Endothelial cell of umbilical vein (primary cell): ENCODE results near the gene ADARB1. TPM values are rescaled to one million over a fixed set of nuclear protein-coding genes. Genes with fewer than 3 reads are reported as not detected.

ENCODE experiments used
- BruUV-seq: library from RNA; stranded (reverse); fragments of 400-500 nt; replicated peaks from 2 replicates; lab custom pipeline; 2021; lab: Mats Ljungman, UMichigan
- CTCF ChIA-PET: fragments of 300-600, 350-600 bp; sonication (Branson Sonifier 250); formaldehyde crosslinking; loops from one replicate; lab custom pipeline; 2021; ENCODE audit warnings: antibody characterized with exemption, inconsistent platforms; lab: Charles Lee
- POLR2A ChIA-PET: fragments of 300-600, 350-600 bp; sonication (Branson Sonifier 250); formaldehyde crosslinking; loops from one replicate; lab custom pipeline; 2021; ENCODE audit warnings: antibody characterized with exemption, inconsistent platforms; lab: Charles Lee
- DNase-seq: peaks from one replicate; pipeline ENCODE4 v3.0.0-alpha.2; 2011; ENCODE audit warnings: low read depth, low spot score
- FAIRE-seq: peaks from 2 replicates; lab custom pipeline; 2011; peaks lifted over from hg19 to GRCh38; lab: Jason Lieb, UNC
- H2AFZ ChIP-seq: 2 replicates; pipeline ENCODE4 v1.6.0; 2012; ENCODE audit warnings: low read depth, low read length, control low read depth, inconsistent platforms
- H3K27ac ChIP-seq: 2 replicates; pipeline ENCODE4 v1.5.1; 2011; ENCODE audit warnings: low read depth, mild to moderate bottlenecking, control low read depth, low read length, moderate library complexity; ENCODE audit not compliant: insufficient read depth
- H3K27me3 ChIP-seq, 2 experiments: 2 replicates each; pipeline versions ENCODE4 v1.6.0 to v1.6.1; 2011; ENCODE audit warnings: low read length in 2 of 2, mixed read lengths in 1 of 2; ENCODE audit not compliant: control insufficient read depth in 2 of 2, insufficient read depth in 2 of 2
- H3K36me3 ChIP-seq, 2 experiments: 2 replicates in 1 of 2; 3 replicates in 1 of 2; pipeline ENCODE4 v1.5.1; 2011; ENCODE audit warnings: low read length in 2 of 2, mild to moderate bottlenecking in 1 of 2, moderate library complexity in 1 of 2; ENCODE audit not compliant: control insufficient read depth in 2 of 2, insufficient read depth in 2 of 2; ENCODE audit errors: extremely low read depth in 1 of 2
- H3K4me1 ChIP-seq: 3 replicates; pipeline ENCODE4 v1.5.1; 2011; ENCODE audit warnings: mild to moderate bottlenecking, low read length; ENCODE audit not compliant: control insufficient read depth, insufficient read depth; ENCODE audit errors: extremely low read depth
- H3K4me2 ChIP-seq: 2 replicates; pipeline ENCODE4 v1.6.1; 2011; ENCODE audit warnings: low read length, control low read depth, mixed read lengths; ENCODE audit not compliant: insufficient read depth
- H3K4me3 ChIP-seq, 3 experiments: fragments of 200-600 bp in 1 of 3; sonication (generic), shearing (Covaris generic) in 1 of 3; replicated peaks in 1 of 3; 2 replicates each; pipeline ENCODE4 v1.5.1; 2011 to 2016; ENCODE audit warnings: control low read depth in 3 of 3, low read length in 3 of 3, mild to moderate bottlenecking in 2 of 3, inconsistent platforms in 1 of 3, low read depth in 1 of 3, moderate library complexity in 1 of 3; ENCODE audit not compliant: insufficient read depth in 1 of 3
- H3K79me2 ChIP-seq: 2 replicates; pipeline ENCODE4 v1.6.0; 2012; ENCODE audit warnings: low read length, inconsistent platforms; ENCODE audit not compliant: control insufficient read depth, insufficient read depth
- H3K9ac ChIP-seq: replicated peaks from 2 replicates; pipeline ENCODE3; 2011; ENCODE audit warnings: low read length, control low read depth; ENCODE audit not compliant: insufficient read depth; ENCODE audit errors: extremely low read depth
- H3K9me1 ChIP-seq: replicated peaks from 3 replicates; pipeline ENCODE4 v1.6.0; 2011; ENCODE audit warnings: mild to moderate bottlenecking, low read length; ENCODE audit not compliant: control insufficient read depth, insufficient read depth; ENCODE audit errors: extremely low read depth
- H3K9me3 ChIP-seq: replicated peaks from 2 replicates; pipeline ENCODE4 v1.5.1; 2012; ENCODE audit warnings: low read length, inconsistent platforms; ENCODE audit not compliant: control insufficient read depth, insufficient read depth
- H4K20me1 ChIP-seq: replicated peaks from 2 replicates; pipeline ENCODE3; 2011; ENCODE audit warnings: mild to moderate bottlenecking, low read length; ENCODE audit not compliant: control insufficient read depth, insufficient read depth; ENCODE audit errors: extremely low read depth
- FOS ChIP-seq: IDR thresholded peaks from 2 replicates; pipeline ENCODE4 v1.6.1; 2011; ENCODE audit warnings: mild to moderate bottlenecking, low read length, moderate library complexity, borderline replicate concordance; ENCODE audit not compliant: insufficient read depth
- GATA2 ChIP-seq: IDR thresholded peaks from 2 replicates; pipeline ENCODE4 v1.7.0; 2011; ENCODE audit warnings: low read depth, mild to moderate bottlenecking, moderate library complexity, mixed read lengths, low read length; ENCODE audit not compliant: insufficient read length, insufficient read depth
- dilution Hi-C: fragments of 300-500 bp; cut with MboI; formaldehyde crosslinking; loops from one replicate; pipeline ENCODE4 v1.15.0; 2019; ENCODE audit warnings: low sequenced_read_pairs; ENCODE audit not compliant: extremely low pct_ligation_motif_present
- intact Hi-C: fragments of 100-400 bp; cut with micrococcal nuclease; formaldehyde crosslinking; loops from one replicate; pipeline ENCODE4 v1.10.0; 2022
- polyA plus RNA-seq, 4 experiments: library from polyadenylated mRNA; depleted of rRNA in 3 of 4; stranded (reverse) in 3 of 4; unstranded in 1 of 4; fragments of >200 nt; gene quantifications; 2 replicates each; pipeline versions ENCODE4 v1.2.1 to v1.2.3, GENCODE V29; 2011 to 2012; ENCODE audit warnings: missing spikeins in 1 of 4
- total RNA-seq: library from RNA; stranded (reverse); gene quantifications from 2 replicates; pipeline ENCODE4 v1.2.3, GENCODE V29; 2021
- TF ChIP-seq, protein P1 (sequence below), 2 donors: IDR thresholded peaks; 1 replicate in 1 of 2; 2 replicates in 1 of 2; pipeline ENCODE4 v1.5.1; 2011; ENCODE audit warnings: low read length in 2 of 2, mild to moderate bottlenecking in 2 of 2, moderate library complexity in 2 of 2, control low read depth in 1 of 2, inconsistent platforms in 1 of 2, low read depth in 1 of 2; ENCODE audit not compliant: insufficient read depth in 1 of 2; ENCODE audit errors: extremely low read depth in 1 of 2

ADARB1 gene
- total and polyA plus RNA-seq, 2 donors (not counting 3 experiments of a cell fraction or from before 2014, with no cell fraction given): 32.5 to 54.3 TPM

DNA sequence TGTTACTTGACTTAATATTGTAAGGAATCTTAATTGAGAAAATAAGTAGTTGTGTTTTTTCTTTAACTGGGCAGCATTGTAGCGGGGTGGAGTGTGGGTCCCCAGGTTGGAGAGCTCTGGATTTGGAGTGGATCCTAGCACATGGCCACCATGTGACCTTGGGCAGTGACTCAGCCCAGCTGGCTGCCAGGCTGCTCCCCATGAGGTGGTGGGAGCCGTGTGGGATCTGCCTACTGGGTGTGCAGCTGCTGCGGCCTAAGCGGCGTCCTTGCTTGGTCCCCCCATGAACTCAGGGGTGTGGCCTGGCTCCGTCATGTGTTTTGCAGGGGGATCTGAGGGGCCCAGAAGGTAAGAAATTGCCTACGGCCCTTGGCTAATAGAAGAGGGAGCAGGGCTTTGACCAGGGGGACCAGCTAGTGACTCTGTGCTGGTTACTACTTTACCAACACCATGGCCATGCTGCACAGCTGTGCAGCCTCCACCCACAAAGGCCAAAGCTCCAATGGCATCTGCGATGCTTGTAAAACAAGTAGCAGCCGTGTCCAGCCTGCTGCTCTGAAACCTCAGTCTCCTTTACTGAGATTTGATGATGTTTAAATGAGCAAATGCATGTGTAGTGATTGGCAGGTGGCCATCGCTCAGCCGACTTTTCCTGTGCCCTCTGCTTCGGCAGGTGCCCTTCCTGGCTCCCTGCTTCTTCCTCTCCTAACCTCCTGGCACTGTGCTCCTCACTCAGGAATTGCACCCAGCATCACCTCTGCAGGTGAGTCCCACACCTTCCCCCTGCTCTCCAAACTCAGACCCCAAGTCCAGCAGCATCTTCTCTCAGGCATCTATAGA, 68.3 kb downstream of the ADARB1 start:
- Histone ChIP-seq H3K27ac (no peak overlapping the region), H4K20me1 (no peaks in the 10 kb centered on the region), H3K9ac (no peak overlapping the region), H3K9me1 (no peaks in the 10 kb centered on the region), H2AFZ (no peak overlapping the region), H3K4me1 (no peaks in the 10 kb centered on the region), H3K79me2 (no peaks in the 10 kb centered on the region), H3K4me3 (no peak overlapping the region), H3K4me2 (no peak overlapping the region), H3K27me3 (no peaks in the 10 kb centered on the region), H3K9me3 (no peaks in the 10 kb centered on the region), H3K36me3 (peaks cover 0 to 3% of the 10 kb centered on the region in 2 experiments)
- CTCF ChIA-PET: interaction anchor here (1.0 to 7.1 kb wide), 4 partner anchors 14 to 678 kb away, joined by 4 to 137 read pairs (median 76); partner anchors contain the start of gene POFUT2
- FAIRE-seq (no peak), DNase-seq (peak; percentile 17)
- intact Hi-C loops (loop anchor here (10.0 kb wide), 1 partner anchor 452 kb away; no protein-coding TSS in a partner anchor), dilution Hi-C loops (loop anchor here (25.0 kb wide), 1 partner anchor 205 kb away; the partner anchor contains the start of gene SLX9)
- no TSS peak for BruUV-seq
- TF ChIP-seq GATA2: no peak
- peak; percentile 34 for TF ChIP-seq FOS
- TF ChIP-seq, protein P1, sequence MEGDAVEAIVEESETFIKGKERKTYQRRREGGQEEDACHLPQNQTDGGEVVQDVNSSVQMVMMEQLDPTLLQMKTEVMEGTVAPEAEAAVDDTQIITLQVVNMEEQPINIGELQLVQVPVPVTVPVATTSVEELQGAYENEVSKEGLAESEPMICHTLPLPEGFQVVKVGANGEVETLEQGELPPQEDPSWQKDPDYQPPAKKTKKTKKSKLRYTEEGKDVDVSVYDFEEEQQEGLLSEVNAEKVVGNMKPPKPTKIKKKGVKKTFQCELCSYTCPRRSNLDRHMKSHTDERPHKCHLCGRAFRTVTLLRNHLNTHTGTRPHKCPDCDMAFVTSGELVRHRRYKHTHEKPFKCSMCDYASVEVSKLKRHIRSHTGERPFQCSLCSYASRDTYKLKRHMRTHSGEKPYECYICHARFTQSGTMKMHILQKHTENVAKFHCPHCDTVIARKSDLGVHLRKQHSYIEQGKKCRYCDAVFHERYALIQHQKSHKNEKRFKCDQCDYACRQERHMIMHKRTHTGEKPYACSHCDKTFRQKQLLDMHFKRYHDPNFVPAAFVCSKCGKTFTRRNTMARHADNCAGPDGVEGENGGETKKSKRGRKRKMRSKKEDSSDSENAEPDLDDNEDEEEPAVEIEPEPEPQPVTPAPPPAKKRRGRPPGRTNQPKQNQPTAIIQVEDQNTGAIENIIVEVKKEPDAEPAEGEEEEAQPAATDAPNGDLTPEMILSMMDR (IDR thresholded peaks at IDR 0.05; ENCODE audit: extremely low read depth in 1 of 2, insufficient read depth in 1 of 2, low read depth in 1 of 2, low read length in 2 of 2): no peak
- POLR2A ChIA-PET: no interaction called here
